GM21825 (cell line): ENCODE data around the gene PAX5.
A peak's percentile ranks its signal among the peaks of the same experiment; 100 is the strongest.

ENCODE experiments used
- ATAC-seq: cut with Tn5 transposase; IDR thresholded peaks from one replicate; pipeline ENCODE4 v1.9.1; 2021; ENCODE audit warnings: mild to moderate bottlenecking, moderate library complexity; ENCODE audit not compliant: unreplicated experiment

The PAX5 gene

GRCh38 chr9:37037503-37038301, 3.6 kb upstream of the PAX5 start:
- no peak for ATAC-seq

- no peak for ATAC-seq
These were observed 2.9 kb upstream of the PAX5 start for GRCh38 chr9:37036776-37037502.

GRCh38 chr9:37036371-37036775, 2.3 kb upstream of the PAX5 start:
- no peak for ATAC-seq

GRCh38 chr9:37035648-37036370, 1.7 kb upstream of the PAX5 start:
- no peak for ATAC-seq

GRCh38 chr9:37034938-37035647, 1.0 kb upstream of the PAX5 start:
- ATAC-seq = no peak

- ATAC-seq = peak; percentile 18
These were observed 353 bp upstream of the PAX5 start for GRCh38 chr9:37034305-37034937.

GRCh38 chr9:37033141-37033540, 927 bp downstream of the PAX5 start:
- no peak for ATAC-seq

GRCh38 chr9:37032713-37033112, 1.4 kb downstream of the PAX5 start:
- peak; percentile 15 for ATAC-seq

- ATAC-seq = no peak
These were observed 2.2 kb downstream of the PAX5 start for GRCh38 chr9:37031902-37032301.

GRCh38 chr9:37031081-37031480, 3.0 kb downstream of the PAX5 start:
- ATAC-seq = no peak

- peak; percentile 10 for ATAC-seq
These were observed 3.5 kb downstream of the PAX5 start for GRCh38 chr9:37030611-37030939.

- peak; percentile 0 for ATAC-seq
These were observed 4.1 kb downstream of the PAX5 start for GRCh38 chr9:37029776-37030610.

GRCh38 chr9:37029304-37029775, 4.7 kb downstream of the PAX5 start:
- ATAC-seq = no peak

GRCh38 chr9:37028420-37029031, 5.5 kb downstream of the PAX5 start:
- no peak for ATAC-seq

GRCh38 chr9:37027582-37028419, 6.3 kb downstream of the PAX5 start:
- ATAC-seq = peak; percentile 65

- no peak for ATAC-seq
These were observed 7.0 kb downstream of the PAX5 start for GRCh38 chr9:37026931-37027581.

- ATAC-seq = no peak
These were observed 7.7 kb downstream of the PAX5 start for GRCh38 chr9:37026113-37026930.
